COLO668 (cell line): Measurements from ENCODE around the gene CCDC50.

Experiments
- DNase-seq: peaks from one replicate; lab custom pipeline; 2025; ENCODE audit not compliant: unreplicated experiment; lab: John Stamatoyannopoulos, UW

The CCDC50 gene

GRCh38 chr3:191376516-191377141 is 47.4 kb downstream of the CCDC50 start:
- DNase-seq, result no peak

- DNase-seq, result no peak
Measured at GRCh38 chr3:191378142-191378812, 49.1 kb downstream of the CCDC50 start.

DNA sequence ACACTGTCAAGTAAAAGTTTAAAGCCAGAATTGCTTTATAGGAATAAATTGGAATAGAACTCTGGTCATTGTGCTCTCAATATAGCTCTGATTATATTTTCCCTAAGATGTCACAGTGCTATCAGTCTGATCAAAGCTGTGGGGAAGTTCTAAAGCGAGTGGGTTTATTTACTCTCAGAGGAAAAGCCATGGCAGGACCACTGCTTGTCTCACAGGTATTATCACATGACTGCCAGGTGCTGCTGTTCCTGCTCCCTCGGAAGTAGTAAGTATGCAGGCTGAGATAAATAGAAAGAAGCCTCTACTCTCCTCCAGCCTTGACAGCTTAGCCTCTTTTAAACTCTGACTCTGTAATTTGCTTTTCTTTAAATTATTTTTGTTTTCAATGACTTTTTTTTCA is 50.3 kb downstream of the CCDC50 start:
- DNase-seq, result no peak

DNA sequence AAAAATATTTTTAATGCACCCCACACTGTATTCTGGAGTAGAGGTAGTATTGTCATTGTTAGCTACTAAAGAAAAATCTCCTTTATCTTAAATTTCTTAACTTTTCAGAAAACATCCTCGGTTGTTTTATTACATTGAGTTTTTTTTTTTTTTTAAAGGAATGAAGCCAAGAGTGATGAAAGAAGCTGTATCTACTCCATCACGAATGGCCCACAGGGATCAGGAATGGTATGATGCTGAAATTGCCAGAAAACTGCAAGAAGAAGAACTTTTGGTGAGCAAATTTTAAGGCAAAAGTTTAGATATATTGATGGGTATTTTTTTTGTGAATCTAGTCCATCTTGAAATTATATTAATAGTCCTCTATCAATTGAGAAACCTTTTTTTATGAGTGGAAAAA is 50.8 kb downstream of the CCDC50 start:
- DNase-seq, result no peak

GRCh38 chr3:191381303-191381702 is 52.1 kb downstream of the CCDC50 start:
- DNase-seq, result no peak

DNA sequence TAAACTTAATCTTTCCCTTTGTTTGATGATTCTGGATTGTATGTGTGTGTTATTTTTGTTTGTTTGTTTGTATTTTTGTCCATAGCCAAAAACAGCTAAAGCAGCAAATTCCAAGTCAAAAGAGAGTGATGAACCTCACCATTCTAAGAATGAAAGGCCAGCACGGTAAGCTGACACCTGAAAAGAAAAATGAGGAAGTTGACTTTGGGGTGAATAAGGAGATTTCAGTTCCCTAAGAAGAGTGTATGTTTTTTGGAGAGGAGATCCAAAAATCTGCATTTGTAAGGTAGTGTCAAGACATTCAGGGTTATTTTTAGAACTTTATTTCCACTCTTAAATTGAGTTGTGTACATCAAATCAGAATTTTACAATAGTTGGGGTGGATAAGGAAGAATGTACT is 53.5 kb downstream of the CCDC50 start:
- no peak for DNase-seq

GRCh38 chr3:191383124-191383523 is 53.9 kb downstream of the CCDC50 start:
- DNase-seq, result no peak

DNA sequence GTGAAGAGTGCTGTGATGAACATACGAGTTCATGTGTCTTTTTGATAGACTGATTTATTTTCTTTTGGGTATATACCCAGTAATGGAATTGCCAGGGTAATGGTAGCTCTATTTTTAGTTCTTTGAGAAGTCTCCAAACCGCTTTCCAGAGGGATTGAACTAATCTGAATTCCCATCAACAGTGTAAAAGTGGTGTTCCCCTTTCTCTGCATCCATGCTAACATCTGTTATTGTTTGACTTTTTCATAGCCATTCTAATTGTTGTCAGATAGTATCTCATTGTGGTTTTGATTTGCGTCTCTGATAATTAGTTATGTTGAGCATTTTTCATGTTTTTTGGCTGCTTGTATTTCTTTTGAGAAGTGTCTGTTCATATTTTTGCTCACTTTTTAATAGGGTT is 55.9 kb downstream of the CCDC50 start:
- DNase-seq, result no peak

DNA sequence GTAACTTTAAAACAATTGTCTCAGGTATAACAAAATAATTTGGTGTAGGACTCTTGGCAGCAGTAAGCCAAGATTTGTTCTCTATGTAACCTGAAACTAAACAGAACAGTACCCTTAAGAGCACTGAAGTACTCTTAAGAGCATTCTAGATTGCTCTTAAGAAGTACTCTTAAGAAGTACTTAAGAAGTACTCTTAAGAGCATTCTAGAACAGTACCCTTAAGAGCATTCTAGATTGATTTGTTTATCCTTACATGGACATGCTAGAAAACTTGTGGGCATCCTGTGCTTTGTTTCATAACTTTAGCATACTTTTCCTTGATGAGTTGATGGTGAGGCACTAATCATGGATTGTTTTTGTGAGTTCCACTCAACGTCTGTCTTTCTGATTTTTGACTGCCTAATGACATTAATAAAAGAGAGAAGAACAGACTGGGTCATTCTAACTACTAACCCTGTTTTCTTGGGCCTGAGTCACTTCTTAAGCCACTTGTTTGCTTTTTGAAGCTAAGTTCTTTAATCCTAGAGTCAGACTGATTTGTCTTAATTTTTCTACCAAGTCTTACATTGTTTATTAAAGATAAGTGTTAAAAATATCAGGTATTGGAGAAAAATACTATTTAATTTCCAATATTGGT is 58.4 kb downstream of the CCDC50 start:
- no peak for DNase-seq

- DNase-seq, result no peak
Measured at GRCh38 chr3:191388823-191389222, 59.6 kb downstream of the CCDC50 start.

GRCh38 chr3:191390580-191390979 is 61.4 kb downstream of the CCDC50 start:
- no peak for DNase-seq

DNA sequence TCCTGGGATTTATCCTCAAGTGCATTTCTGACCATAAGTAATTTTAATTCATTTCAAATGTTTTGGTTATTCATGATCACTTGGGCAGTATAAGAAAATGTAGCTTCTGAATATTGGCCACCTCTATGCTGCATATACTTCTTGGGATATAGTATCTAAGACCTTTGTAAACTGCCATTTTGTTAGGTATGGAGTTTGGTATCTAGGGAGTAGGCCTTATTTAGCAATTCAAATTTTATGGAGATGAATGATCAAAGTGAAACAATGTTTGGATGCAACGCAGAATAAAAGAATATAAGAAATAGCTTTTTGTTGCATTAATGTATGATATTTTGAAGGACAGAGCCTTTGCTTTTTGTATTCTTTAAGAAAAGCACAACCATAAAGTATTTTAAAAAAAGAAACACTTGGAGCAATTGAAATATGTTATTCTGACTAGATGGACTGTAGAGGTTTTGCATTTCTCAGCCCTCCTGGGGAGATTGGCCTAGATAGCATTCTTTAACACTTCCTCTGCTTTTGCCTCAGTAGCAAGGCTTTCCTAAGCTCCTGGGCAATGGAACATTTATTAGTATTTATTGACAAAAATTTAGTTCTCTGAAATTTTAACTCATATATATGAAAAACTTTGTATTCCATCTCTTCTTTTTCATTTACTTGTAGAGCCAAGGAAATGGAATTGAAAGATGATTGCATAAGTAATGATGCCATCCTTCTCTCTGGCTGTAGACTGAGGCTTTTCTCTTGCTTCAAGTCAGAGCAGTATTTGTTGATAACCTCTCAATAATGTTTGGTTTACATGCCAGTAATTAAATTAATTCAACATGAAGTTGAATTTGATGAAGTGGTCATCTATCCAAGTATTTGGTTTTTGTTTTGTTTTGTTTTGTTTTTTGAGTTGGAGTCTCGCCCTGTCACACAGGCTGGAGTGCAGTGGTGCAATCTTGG is 62.9 kb downstream of the CCDC50 start:
- DNase-seq, result no peak

DNA sequence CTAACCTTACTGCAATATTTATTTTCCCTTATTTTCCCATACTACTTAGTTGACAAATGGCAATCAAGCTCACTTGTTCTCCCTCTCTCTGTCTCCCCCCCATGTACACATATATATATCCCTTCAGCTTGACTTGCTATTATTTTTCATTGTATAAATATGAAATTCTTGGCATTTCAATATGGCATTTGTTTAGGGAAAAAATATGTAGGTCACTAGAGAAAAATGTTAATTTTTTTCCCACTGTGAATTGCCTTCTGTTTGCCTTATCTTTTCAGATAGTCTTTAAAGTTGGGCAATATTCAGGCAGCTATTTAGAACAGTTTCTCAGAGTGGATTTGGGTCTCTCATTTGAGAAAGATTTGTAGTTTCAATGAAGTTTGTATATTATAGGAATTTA is 64.0 kb downstream of the CCDC50 start:
- DNase-seq, result no peak

GRCh38 chr3:191397771-191398170 is 68.6 kb downstream of the CCDC50 start:
- no peak for DNase-seq

DNA sequence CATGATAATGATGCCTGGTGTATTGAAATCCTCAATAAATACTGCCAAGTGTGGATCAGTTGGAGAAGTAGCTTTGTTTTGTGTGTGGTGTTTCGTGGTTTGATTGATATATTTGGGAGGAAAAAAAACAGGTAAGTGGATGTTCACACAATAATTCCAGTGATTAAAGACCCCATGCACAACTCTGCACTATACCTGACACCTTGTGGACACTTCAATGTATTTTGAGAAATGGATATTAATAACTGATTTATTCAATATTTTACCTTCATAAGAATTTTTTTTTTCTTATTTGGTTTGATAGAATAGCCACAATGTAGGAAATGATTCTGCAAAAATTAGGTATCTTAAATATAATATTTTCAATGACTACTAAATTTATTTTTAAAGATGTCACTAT is 69.4 kb downstream of the CCDC50 start:
- DNase-seq, result no peak

DNA sequence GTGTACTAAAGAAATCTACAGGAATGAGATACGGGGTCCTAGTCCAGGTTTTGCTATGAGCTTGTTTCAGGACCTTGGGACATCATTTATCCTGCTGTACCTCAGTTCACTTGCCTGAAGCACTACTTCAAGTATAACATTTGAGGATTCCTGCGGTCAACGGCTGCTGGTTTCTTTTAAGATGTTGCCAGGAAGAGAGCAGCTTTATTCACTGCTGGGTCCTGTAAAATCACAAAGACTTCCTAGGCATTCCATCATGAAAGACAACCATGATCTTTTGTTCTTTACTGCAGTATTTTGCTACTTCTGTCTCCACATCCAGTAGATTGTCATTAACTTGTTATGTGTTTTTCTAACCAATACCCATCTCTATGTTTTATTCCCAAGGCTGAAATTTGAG is 70.7 kb downstream of the CCDC50 start:
- no peak for DNase-seq

DNA sequence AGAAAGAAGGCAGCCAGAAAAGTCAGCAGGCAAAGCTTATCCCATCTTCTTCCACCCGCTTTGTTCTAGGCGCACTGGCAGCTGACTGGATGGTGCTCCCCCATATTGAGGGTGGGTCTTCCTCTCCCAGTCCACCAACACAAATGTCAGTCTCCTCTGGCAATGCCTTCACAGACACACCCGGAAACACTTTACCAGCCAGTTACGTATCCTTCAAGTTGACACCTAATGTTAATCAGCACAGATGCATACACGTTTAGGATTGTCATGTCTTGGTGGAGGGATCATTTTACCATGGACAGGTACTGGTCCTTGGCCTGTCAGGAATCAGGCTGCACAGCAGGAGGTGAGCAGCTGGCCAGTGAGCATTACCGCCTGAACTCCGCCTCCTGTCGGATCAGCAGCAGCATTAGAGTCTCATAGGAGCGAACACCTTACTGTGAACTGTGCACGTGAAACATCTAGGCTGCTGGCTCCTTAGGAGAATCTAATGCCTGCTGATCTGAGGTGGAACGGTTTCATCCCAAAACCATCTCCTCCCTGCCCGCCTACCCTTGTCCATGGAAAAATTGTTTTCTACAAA is 72.7 kb downstream of the CCDC50 start:
- no peak for DNase-seq

- DNase-seq, result no peak
Measured at GRCh38 chr3:191409791-191410359, 80.7 kb downstream of the CCDC50 start.

DNA sequence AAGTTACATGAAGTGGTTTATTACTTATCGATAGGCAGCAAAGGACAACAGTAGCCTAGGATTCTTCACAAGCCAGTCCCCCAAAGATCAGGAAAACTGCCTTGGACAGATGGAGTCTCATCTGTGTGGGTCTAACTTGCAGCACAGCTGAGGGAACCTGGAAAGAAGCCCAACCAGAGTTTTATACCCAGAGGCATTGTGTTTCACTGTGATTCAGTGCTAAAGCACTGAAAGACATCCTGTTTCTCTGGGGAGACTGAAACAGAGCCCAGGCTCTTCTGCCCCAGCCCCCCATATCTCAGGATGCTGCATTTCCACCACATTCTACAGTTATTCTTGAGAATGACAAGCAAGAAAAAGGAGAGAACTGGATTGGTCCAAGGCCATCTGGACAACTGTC is 83.6 kb downstream of the CCDC50 start:
- no peak for DNase-seq

DNA sequence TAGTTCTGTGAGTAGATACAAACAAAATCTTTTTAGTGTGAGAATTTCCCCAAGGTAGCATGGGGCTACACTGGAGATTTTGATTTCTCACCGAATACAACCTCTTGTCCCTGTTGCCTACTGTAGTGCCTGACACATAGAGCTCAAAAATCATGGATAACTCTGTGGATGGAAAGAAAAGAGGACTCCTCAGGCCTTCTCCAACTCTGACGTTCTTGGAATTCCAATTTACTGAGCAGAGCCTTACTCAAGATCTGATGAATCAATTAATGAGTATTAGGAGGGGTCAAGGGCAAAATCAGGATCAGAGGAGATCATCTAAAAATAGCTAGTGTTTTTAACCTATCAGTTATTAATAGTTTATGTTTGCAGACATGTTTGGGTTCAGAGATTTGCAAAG is 85.1 kb downstream of the CCDC50 start:
- no peak for DNase-seq

GRCh38 chr3:191414732-191415131 is 85.5 kb downstream of the CCDC50 start:
- DNase-seq, result no peak
